CD4-positive, alpha-beta T cell treated with Interleukin-17A for 4 hours (primary cell): ENCODE data around the gene EPHB4.

Experiments used
- DNase-seq: peaks from one replicate; pipeline ENCODE4 v3.0.0-alpha.2; 2020; ENCODE audit warnings: mixed read lengths

The EPHB4 gene

GRCh38 chr7:100854146-100854895 is 27.0 kb upstream of the EPHB4 start:
- no peak for DNase-seq

GRCh38 chr7:100852048-100852872 is 24.9 kb upstream of the EPHB4 start, which contains the start of gene SLC12A9:
SLC12A9 (plus strand) TSS chr7:100852713; CDS start chr7:100854198, 1,485 bp downstream.
- DNase-seq = peak; percentile 93

GRCh38 chr7:100847360-100847759 is 20.0 kb upstream of the EPHB4 start:
- DNase-seq = no peak

GRCh38 chr7:100840470-100841100 is 13.3 kb upstream of the EPHB4 start:
- no peak for DNase-seq

GRCh38 chr7:100839361-100839760 is 12.0 kb upstream of the EPHB4 start:
- no peak for DNase-seq

GRCh38 chr7:100837099-100837836 is 9.9 kb upstream of the EPHB4 start:
- DNase-seq = peak; percentile 87

- DNase-seq = no peak
Measured at GRCh38 chr7:100836812-100837098, 9.4 kb upstream of the EPHB4 start.

- no peak for DNase-seq
Measured at GRCh38 chr7:100835903-100836811, 8.8 kb upstream of the EPHB4 start.

GRCh38 chr7:100832281-100832633 is 4.9 kb upstream of the EPHB4 start:
- DNase-seq = no peak

GRCh38 chr7:100830396-100830795 is 3.1 kb upstream of the EPHB4 start:
- DNase-seq = no peak

GRCh38 chr7:100829150-100829716 is 1.9 kb upstream of the EPHB4 start:
- no peak for DNase-seq

GRCh38 chr7:100826514-100827329 is 601 bp downstream of the EPHB4 start:
- no peak for DNase-seq

- DNase-seq = no peak
Measured at GRCh38 chr7:100825751-100826513, 1.4 kb downstream of the EPHB4 start.

- DNase-seq = no peak
Measured at GRCh38 chr7:100825215-100825671, 2.1 kb downstream of the EPHB4 start.

GRCh38 chr7:100824499-100825214 is 2.7 kb downstream of the EPHB4 start:
- DNase-seq = no peak

- no peak for DNase-seq
Measured at GRCh38 chr7:100823534-100823933, 3.8 kb downstream of the EPHB4 start.

GRCh38 chr7:100823140-100823525 is 4.2 kb downstream of the EPHB4 start:
- no peak for DNase-seq

- no peak for DNase-seq
Measured at GRCh38 chr7:100822236-100823139, 4.8 kb downstream of the EPHB4 start.
